HG03342 (cell line): ENCODE measurements around the gene COL25A1.
"Not testable (repeated sequence)": the region's sequence is repeated elsewhere in the genome, so short reads cannot be mapped to it uniquely, and the experiment has no call there.

ENCODE experiments used
- ATAC-seq: cut with Tn5 transposase; IDR thresholded peaks from one replicate; pipeline ENCODE4 v1.9.1; 2021; ENCODE audit warnings: mild to moderate bottlenecking, moderate library complexity; ENCODE audit not compliant: unreplicated experiment

Gene COL25A1

DNA sequence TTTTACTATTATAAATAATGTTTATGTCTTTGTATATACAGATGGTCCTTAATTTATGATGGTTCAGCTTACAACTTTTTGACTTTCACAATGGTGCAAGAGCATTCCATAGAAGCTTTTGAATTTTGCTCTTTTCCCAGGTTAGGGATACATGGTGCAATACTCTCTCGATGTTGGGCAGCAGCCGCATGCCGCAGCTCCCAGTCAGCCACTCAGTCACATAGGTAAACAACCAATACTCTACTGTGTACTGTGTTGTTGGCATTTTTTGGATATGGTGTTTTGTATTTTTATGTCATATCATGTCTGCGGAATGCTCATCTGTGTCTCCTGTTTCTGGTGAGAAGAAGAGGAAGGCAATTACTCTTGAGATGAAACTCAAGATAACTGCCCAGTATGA lies 281.6 kb downstream of the COL25A1 start:
- ATAC-seq, result no peak

- ATAC-seq, result no peak
These were observed 286.3 kb downstream of the COL25A1 start for GRCh38 chr4:109016200-109016599.

DNA sequence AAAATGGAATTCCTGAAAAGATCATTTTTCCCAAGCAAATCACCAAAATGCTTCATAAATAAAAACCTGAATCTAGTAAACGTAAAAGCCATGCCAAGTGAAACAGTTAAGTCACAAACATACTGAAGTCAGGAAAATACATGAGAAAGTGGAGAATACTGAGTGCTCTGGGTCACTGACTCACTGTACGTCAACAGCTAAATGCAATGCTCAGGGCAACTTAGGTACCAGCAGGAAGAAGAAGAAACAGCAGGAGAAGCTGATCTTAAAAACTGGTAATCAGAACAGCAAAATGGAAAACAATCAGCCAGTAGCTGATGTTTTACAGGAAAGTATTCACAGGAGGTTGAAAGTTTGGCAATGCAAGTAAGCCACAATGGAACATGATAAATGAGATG lies 287.0 kb downstream of the COL25A1 start:
- no peak for ATAC-seq

GRCh38 chr4:109014593-109015412 lies 287.7 kb downstream of the COL25A1 start:
- ATAC-seq, result no peak

DNA sequence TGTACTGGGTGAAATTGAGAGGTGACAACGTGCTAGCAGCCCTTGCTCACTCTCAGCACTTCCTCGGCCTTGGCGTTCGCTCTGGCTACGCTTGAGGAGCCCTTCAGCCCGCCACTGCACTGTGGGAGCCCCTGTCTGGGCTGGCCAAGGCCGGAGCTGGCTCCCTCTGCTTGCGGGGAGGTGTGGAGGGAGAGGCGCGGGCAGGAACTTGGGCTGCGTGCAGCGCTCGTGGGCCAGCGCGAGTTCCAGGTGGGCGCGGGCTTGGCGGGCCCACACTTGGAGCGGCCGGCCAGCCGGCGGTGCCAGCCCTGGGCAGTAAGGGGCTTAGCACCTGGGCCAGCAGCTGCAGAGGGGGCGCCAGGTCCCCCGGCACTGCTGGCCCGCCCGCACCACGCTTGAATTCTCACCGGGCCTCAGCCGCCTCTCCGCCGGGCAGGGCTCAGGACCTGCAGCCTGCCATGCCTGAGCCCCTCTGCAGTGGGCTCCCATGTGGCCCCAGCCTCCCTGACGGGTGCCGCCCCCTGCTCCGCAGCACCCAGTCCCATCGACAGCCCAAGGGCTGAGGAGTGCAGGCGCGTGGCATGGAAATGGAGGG lies 290.1 kb downstream of the COL25A1 start:
- ATAC-seq, result no peak

GRCh38 chr4:109011241-109012026 lies 291.0 kb downstream of the COL25A1 start:
- ATAC-seq, result no peak

DNA sequence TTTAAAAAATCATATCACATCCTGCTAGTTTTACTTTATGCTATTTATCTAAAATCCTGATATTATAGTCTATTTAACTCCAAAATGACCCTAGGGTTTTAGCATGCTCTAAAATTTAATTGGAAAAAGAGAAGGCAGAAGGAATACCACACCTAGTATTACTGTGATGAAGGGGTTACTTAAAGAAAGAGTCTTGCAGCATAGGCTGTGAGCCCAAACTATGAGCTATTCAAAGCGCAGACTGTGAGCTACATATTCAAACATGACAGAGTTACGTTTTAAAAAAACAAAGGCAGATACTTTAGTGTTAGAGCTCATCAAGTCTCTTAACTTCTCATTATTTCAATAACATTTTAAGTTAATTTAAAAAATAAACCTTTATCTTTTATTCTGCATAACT lies 291.9 kb downstream of the COL25A1 start:
- no peak for ATAC-seq

DNA sequence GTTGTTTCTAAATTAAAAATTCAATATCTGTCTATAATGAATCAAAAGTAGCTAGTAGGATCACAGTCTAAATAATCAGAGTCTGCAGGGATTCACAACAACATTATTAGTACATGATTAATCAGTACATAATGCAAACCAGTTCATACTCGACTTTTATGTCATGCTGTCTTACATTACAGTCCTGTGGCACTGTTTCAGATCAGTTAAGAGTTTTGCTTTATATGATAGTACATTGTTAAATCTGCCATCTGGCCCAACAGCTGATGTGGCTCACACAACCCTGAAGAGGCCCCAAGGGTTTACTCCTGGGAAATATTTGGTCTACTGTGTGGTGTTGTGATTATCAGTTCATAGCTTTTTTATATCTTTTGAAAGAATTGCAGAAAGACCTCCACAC lies 292.5 kb downstream of the COL25A1 start:
- no peak for ATAC-seq

DNA sequence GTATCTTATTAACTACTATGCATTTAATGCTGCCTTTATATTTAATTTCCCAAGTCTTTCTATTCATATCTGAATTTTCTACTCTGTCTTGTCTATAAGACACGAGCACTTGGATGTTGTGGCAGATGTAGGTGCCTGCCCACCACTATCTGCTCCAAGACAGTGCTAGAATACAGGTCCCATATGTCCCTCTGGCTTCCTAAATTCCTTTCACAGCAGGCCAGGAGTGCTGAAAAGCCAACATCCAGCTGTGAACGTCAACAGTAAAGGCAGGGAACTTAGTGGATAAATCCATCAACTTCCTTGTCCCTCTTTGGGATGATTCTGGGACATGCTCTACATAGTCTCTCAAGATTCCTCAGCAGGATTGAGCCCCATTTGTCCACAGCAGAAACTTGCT lies 294.5 kb downstream of the COL25A1 start:
- ATAC-seq, result no peak

DNA sequence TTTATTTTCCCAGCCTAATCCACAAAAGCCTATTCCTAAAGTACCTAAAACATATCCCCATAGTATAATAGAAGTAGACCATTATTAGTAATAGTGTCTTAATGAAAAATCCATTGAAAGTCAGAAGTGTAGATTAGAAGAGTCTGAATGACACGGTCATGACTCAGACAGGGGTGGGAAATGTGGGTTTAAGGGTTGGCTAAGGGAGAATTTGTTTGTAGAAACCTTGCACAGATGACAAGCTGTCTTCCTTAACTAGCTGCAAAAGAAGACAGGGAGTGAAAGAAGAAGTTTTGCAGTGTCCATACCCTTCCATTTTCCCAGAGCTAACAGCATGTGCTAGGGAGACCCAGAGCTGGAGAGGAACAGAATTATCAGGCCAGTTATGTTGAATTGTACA lies 296.9 kb downstream of the COL25A1 start:
- no peak for ATAC-seq

GRCh38 chr4:109004418-109004817 lies 298.0 kb downstream of the COL25A1 start:
- ATAC-seq, result no peak

DNA sequence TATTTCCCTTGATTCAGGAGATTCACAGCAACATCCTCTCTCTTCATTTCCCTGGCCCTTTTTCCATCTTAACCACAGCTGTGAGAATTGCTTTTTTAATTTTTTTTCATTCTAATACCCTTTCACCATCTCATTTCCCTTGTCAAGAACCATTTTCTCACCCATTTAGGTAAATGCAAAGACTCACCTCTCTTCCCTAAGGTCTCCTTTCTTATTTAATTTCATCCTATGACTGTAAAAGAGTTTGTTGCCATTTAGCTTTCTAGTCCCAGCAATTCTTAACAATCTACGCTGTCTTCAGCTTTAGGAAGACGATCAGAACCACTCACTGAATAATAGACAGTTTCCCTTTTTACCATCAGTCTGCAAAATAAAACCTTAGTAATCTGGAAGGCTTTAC lies 298.5 kb downstream of the COL25A1 start:
- ATAC-seq, result no peak

- ATAC-seq, result no peak
These were observed 310.7 kb downstream of the COL25A1 start for GRCh38 chr4:108991551-108992328.

DNA sequence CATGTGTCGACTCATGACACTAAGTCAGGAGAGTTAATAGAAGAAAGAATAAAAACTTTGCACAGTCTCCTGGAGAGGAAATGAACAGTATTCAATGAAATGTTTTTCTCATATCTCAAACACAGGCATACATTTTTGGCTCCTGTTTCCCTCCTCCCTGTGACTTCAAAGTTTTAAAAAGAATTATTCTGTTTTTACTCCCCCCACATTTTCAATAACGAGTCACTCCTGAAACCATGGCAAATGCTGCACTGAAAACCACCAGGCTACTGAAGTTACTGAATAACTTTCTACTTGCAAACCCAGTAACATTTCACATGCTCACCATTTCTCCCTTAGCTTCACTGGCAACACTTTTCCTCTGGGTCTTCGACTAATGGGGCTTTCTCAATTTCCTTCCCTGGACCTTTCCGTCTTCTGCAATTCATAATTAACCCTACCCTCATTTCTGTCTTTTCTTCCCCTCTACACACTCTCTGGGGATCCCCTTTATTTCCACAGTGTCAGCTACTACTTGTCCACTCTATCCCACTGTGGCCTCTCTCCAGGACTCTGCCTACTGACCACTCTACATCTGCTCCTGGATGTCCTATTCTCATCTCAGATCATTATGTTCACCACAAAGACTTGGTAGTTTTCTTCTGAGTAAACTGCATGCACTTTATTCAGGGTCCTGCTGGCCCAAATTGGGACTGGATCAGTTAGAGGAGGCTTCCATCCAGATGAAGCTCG lies 313.8 kb downstream of the COL25A1 start:
- peak; percentile 66 for ATAC-seq

DNA sequence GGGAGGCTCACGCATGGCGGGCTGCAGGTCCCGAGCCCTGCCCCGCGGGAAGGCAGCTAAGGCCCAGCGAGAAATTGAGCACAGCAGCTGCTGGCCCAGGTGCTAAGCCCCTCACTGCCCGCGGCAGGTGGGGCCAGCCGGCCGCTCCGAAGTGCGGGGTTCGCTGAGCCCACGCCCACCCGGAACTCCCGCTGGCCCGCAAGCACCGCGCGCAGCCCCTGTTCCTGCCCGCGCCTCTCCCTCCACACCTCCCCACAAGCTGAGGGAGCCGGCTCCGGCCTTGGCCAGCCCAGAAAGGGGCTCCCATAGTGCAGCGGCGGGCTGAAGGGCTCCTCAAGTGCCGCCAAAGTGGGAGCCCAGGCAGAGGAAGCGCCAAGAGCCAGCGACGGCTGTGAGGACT lies 318.0 kb downstream of the COL25A1 start:
- ATAC-seq, result not testable (repeated sequence)

GRCh38 chr4:108982402-108983185 lies 319.9 kb downstream of the COL25A1 start:
- ATAC-seq, result no peak

DNA sequence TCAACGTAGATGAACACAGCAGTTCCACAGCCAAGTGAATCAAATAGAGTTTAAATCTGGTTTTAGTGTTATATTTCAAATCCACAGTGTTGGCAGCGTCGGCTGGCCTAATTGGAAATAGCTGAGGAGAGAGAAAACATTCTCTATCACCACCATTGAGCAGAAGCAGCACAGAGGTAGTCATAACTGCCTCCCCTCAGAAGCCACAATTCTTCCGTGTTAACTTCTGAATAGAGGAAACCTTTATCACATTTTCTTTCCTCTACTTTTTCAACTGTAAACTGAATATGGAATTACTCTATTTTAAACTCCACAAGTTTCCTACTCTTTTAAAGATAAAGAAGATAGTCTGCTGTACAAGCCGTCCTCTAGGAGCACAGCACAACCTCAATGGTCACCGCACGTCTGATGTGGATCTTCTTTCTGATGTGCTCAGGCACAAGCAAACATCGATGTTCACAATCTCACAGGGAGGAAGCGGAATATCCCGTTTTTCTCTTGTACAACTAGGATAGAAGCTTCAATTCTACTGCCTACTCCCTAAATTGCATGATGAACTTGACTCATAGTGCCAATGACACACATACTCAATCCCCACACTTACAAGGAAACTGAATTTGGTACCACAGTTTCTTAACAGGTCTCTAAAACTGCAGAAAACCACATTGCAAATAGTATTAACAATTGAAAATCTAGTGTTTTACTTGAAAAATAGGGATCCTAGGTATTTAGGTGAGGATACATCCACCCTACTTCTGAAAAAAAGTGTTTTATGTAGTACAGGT lies 321.8 kb downstream of the COL25A1 start:
- ATAC-seq, result no peak

DNA sequence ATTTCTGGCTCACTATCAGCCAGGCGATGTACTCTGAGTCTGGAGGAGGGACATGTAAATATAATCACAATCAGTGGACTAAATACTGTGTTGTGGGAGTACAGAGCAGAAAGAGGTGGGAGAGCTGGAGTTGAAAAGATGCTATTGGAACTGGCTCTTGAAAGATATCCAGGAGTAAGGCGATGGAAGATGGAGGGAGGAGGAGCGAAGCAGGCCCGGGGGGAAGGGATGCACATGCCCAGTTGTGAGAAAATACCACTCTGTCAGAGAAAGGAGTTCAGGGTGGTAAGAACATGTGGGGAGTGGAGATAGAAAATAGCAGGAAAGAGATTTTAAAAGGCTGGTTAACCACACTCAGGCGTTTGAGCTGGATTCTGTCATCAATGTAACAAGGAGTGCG lies 322.7 kb downstream of the COL25A1 start:
- no peak for ATAC-seq

- ATAC-seq, result no peak
These were observed 324.4 kb downstream of the COL25A1 start for GRCh38 chr4:108978066-108978465.
